ENCODE measurements around the gene SPATS1. TPM values are rescaled to one million over a fixed set of nuclear protein-coding genes. Genes with fewer than 3 reads are reported as not detected.

Gene SPATS1
- not detected for total RNA-seq

DNA sequence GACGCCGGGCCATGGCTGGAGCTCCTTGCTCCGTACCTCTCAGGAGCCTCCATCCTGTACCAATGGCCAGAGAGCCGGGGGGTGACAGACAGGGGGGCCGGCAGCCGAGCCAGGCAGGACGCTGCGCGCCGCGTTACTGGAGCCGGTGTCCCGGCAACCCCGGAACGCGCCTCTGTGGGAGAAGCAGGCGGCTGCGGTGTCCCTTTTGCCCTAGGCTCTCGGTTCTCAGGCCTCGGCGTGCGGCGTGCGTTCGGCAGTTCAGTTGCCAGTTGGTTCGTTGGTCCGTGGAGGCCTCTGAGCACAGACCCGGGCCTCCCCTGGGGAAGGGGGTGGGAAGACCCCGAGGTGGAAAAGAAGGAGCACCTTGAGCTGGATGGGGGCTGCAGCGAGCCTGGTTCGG, at the start of gene SPATS1:
Gene SPATS1 (plus strand): TSS at position 162 of the 400 bp plus-strand sequence. CDS start 446 bp downstream, outside the sequence.
- no peak for DNase-seq
- intact Hi-C loops (cut with DNase I): no loop called here
- Histone ChIP-seq H3K27me3 (peaks cover 0 to 62% (median 5%) of the 10 kb centered on the region in 4 donors), H3K9me3 (no peaks in the 10 kb centered on the region), H3K27ac (no peak within 1 kb of the TSS), H3K36me3 (no peaks in the 10 kb centered on the region), H3K4me3 (peak within 1 kb of the TSS in 2 of 4 donors; percentile 27 to 47), H3K4me1 (peaks cover 0 to 19% (median 0%) of the 10 kb centered on the region in 3 donors)
- 7 to 8% methylated on average over 4 to 5 of the region's 31 CpGs for WGBS, 2 donors
- TF ChIP-seq POLR2A (IDR thresholded peaks at IDR 0.05) (no peak), CTCF (IDR thresholded peaks at IDR 0.05) (no peak)

DNA sequence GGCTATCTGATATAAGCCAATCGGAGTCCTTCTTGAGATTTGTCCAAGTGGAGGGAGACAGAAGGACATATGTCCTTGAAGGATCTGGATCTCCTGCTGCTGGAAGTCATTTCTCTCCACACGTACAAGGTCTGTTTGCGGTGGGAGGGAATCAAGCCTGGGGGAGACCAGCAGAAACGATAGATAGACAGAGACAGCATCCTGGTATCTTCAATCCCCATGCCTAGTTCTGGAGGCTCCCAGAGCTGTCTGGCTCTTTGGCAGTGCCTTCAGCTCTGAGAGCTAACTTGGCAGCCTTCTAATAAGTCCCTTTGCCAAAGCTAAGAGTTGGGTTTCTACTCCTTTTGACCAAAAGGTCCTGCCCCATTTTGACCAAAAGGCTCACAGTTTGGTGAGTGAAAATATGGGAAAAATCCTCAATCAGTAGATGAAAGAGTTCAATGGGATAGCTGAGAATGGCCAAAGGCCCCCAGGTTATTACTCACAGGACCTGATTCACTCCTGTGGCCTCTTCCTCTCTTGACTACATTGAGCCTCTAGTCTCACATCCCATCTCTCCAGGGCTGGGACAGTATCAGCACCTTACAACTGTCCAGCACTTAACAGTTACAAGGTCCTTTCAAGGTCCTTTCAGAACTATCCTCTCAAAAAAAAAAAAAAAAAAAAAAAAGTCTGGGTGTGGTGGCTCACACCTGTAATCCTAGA, 49.6 kb upstream of the SPATS1 start:
- intact Hi-C loops (cut with DNase I): no loop called here
- WGBS, 2 donors: 71 to 74% methylated on average over 2 to 4 of the region's 4 CpGs
- TF ChIP-seq POLR2A (IDR thresholded peaks at IDR 0.05): no peak
- no peak for TF ChIP-seq CTCF (IDR thresholded peaks at IDR 0.05)

DNA sequence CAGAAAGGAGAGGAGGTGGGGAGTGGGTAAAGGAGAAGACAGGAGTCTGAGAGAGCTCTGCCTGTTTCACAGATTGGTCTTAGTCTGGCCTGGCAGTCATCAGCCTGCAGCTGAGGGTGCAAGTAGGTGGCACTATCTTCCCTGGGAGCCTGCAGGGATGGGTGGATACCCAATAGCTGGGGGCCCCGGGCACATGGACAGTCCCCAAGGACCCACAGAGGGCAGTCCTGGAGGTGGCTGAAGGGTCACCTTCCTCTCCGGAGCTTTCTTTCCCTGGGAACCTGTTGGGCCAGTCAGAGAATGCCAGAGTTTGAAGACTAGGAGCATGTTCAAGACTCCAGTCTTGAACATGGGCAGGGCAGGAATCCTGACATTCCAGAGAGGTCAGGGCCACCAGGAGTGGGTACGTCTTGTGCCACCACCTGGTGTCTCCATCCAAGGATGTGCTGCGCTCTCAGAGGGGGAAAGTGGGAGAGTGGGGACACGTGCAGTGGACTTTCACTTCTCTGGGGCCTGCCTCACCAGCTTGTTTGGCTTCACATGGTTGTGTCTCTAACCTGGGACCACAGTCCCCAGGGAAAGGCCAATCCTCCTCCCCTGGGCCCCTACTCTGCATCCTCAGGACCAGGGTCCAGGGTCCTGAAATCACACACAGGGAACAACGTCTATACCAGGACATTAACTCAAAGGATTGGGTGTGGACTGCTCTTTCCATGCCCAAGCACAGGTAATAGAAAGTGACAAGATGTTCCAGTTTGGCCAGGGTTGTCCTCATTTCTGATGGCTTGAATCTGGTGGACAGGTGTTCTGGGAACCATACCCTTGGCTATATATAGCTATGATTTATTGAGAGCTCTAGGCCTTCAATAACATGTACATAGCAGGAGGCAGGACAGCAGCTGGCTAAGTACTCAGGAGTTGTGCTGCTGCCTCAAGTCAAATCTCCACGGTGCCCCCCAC, 47.3 kb upstream of the SPATS1 start:
- peaks cover 0 to 2% (median under 1%) of the 10 kb centered on the region in 3 donors for H3K36me3 ChIP-seq
- no peak overlapping the region for H3K4me3 ChIP-seq
- DNase-seq: no peak
- no peaks in the 10 kb centered on the region for H3K9me3 ChIP-seq
- intact Hi-C loops (cut with DNase I): no loop called here
- no peak for TF ChIP-seq POLR2A (IDR thresholded peaks at IDR 0.05)
- TF ChIP-seq CTCF (IDR thresholded peaks at IDR 0.05): no peak
- H3K27ac ChIP-seq: no peak overlapping the region
- peaks cover 7 to 16% (median 11%) of the 10 kb centered on the region in 3 donors for H3K4me1 ChIP-seq
- WGBS, 2 donors: 65 to 74% methylated on average over 5 to 7 of the region's 7 CpGs
- peaks cover 0 to 85% (median 6%) of the 10 kb centered on the region in 4 donors for H3K27me3 ChIP-seq

More for the DNA sequence above, 49.6 kb upstream of the SPATS1 start:
- Histone ChIP-seq H3K4me1 (peaks cover 7 to 10% (median 9%) of the 10 kb centered on the region in 3 donors), H3K4me3 (no peak overlapping the region), H3K36me3 (no peaks in the 10 kb centered on the region), H3K9me3 (no peaks in the 10 kb centered on the region), H3K27me3 (peaks cover 0 to 98% (median 6%) of the 10 kb centered on the region in 4 donors), H3K27ac (no peak overlapping the region)
- no peak for DNase-seq

DNA sequence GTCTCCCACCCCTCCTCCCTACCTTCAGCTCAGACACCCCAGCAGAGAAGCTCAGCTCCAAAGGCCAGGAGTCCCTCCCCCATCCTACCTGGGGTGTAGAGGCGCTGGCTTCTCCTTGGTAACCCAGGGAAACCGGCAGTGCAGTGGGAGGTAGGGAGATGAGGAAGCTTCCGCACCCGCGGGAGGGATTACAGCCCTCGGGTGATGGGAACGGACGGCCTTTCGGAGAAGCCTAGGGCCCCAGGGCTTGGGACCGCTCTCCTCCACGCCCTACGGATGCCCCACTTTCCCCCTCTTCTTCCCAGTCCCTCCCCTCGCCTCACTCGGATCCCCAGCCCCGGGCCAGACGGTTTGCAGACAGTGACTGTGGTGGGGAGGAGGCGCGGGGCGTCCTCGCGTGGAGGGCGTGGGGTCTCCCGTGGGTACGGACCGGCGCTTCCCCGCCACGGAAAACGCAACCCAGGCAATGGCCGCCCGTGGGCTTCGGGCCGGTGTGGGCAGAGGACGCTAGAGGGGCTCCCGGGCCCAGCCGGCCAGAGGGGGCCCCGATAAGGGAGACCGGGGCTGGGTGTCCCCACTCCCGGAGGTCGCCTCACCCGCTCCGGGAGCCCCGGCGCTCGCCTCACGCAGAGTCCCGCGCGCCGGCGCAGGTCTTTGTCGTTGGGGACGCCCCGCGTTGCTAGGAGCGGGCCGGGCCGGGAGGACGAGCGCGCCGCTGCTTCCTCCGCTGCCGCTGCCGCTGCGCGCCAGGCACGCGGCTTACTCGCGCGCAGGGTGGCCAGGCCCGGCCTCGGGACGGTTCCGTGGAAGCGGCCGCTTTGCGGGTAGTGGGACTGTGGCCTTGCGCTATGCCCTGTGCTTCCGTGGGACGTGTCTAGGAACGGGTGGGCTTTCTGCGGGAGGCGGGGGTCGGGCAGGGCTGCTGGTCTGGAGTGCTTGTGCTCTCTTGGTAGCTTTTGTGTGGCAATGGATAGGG, 45.1 kb upstream of the SPATS1 start:
- peak overlapping the region; percentile 16 to 67 (median 41) for H3K4me3 ChIP-seq
- H3K4me1 ChIP-seq: peaks cover 7 to 16% (median 11%) of the 10 kb centered on the region in 3 donors
- TF ChIP-seq CTCF (IDR thresholded peaks at IDR 0.05) (no peak), POLR2A (IDR thresholded peaks at IDR 0.05) (no peak)
- no peaks in the 10 kb centered on the region for H3K9me3 ChIP-seq
- peaks cover 4 to 24% (median 20%) of the 10 kb centered on the region in 3 donors for H3K36me3 ChIP-seq
- intact Hi-C loops (cut with DNase I): no loop called here
- DNase-seq: no peak
- H3K27me3 ChIP-seq: peaks cover 0 to 62% (median 6%) of the 10 kb centered on the region in 4 donors
- H3K27ac ChIP-seq: no peak overlapping the region
- 3% methylated on average over 11 of the region's 86 CpGs; no CpG with 5 or more reads in 1 of the 2 donors for WGBS, 2 donors

Measured in esophagus squamous epithelium (tissue), 5 donors.